ENCODE data around the gene SDHB.

DNA sequence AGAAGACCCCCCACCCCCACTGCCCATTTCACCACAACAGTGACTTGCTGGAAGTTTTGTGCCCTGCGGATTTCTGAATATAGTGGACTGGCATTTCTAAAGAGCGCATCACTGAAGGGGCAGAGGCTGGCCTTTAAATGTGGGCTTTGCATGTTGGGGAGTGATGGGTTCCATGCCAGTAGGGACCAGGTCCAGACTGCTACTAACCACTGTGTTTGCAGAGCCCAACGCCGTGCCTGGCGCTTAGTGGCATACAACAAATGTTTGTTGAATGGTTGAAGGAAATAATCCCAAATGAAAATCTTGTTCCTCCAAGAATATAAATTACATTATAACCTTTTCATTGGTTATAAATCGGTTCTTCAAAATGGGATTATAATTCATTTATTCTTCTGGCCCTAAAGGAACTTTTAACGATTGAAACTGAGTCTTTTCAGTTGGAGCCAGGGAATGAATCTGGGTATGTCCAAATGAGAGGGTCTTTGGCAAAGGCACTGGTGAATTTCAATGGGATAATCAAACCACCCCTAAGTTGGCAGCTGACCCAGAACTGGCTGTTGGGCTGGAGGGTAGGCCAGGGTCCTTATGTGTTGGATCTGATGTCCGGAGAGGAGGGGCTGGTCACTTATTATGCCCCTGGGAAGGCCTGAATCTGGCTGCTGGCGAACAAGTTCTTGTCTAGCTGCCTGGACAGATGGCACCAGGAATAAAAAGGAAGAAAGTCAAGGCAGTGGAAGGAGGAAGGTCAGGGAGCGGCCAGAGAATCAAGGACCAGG is 13.8 kb upstream of the SDHB start:
- TF ChIP-seq, protein P1, sequence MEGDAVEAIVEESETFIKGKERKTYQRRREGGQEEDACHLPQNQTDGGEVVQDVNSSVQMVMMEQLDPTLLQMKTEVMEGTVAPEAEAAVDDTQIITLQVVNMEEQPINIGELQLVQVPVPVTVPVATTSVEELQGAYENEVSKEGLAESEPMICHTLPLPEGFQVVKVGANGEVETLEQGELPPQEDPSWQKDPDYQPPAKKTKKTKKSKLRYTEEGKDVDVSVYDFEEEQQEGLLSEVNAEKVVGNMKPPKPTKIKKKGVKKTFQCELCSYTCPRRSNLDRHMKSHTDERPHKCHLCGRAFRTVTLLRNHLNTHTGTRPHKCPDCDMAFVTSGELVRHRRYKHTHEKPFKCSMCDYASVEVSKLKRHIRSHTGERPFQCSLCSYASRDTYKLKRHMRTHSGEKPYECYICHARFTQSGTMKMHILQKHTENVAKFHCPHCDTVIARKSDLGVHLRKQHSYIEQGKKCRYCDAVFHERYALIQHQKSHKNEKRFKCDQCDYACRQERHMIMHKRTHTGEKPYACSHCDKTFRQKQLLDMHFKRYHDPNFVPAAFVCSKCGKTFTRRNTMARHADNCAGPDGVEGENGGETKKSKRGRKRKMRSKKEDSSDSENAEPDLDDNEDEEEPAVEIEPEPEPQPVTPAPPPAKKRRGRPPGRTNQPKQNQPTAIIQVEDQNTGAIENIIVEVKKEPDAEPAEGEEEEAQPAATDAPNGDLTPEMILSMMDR (IDR thresholded peaks at IDR 0.05), result no peak
- TF ChIP-seq POLR2A (IDR thresholded peaks at IDR 0.05), result no peak

All from adrenal gland (tissue), 5 donors.